CD14-positive monocyte (primary cell): ENCODE measurements around the gene HSPB1. TPM values are rescaled to one million over a fixed set of nuclear protein-coding genes. Genes with fewer than 3 reads are reported as not detected.

ENCODE experiments used
- DNase-seq, 3 donors: peaks; one replicate each; pipeline ENCODE4 v3.0.0-alpha.2; 2011 to 2022
- H2AFZ ChIP-seq: 2 replicates; pipeline ENCODE4 v1.6.0; 2012; ENCODE audit warnings: mild to moderate bottlenecking, low read depth, low read length, inconsistent platforms; ENCODE audit not compliant: insufficient read depth, poor library complexity, severe bottlenecking
- H3K27ac ChIP-seq, 2 donors: 1 replicate in 1 of 2; 2 replicates in 1 of 2; pipeline ENCODE4 v1.5.1; 2012 to 2013; ENCODE audit warnings: low read length in 2 of 2, control low read depth in 1 of 2, inconsistent platforms in 1 of 2, low read depth in 1 of 2, mild to moderate bottlenecking in 1 of 2
- H3K27me3 ChIP-seq, 2 donors: one replicate each; pipeline versions ENCODE4 v1.6.0 to v1.6.1; 2011 to 2013; ENCODE audit warnings: low read length in 2 of 2; ENCODE audit not compliant: control insufficient read depth in 2 of 2, insufficient read depth in 2 of 2
- H3K36me3 ChIP-seq, 2 donors: replicated peaks in 1 of 2; 1 replicate in 1 of 2; 2 replicates in 1 of 2; pipeline versions ENCODE4 v1.5.1 to v1.6.1; 2012 to 2013; ENCODE audit warnings: low read length in 2 of 2, control low read depth in 1 of 2, inconsistent platforms in 1 of 2, mild to moderate bottlenecking in 1 of 2; ENCODE audit not compliant: insufficient read depth in 2 of 2, control insufficient read depth in 1 of 2
- H3K4me1 ChIP-seq, 2 donors: 1 replicate in 1 of 2; 2 replicates in 1 of 2; pipeline versions ENCODE4 v1.5.1 to v1.6.1; 2012 to 2013; ENCODE audit warnings: low read length in 2 of 2, control low read depth in 1 of 2, inconsistent platforms in 1 of 2, mild to moderate bottlenecking in 1 of 2, moderate library complexity in 1 of 2; ENCODE audit not compliant: insufficient read depth in 2 of 2, control insufficient read depth in 1 of 2
- H3K4me2 ChIP-seq: replicated peaks from 2 replicates; pipeline ENCODE3; 2012; ENCODE audit warnings: low read length, moderate library complexity, mild to moderate bottlenecking; ENCODE audit not compliant: poor library complexity, severe bottlenecking; ENCODE audit errors: extremely low read depth
- H3K4me3 ChIP-seq, 3 experiments: fragments of 200-600 bp in 1 of 3; sonication (generic) in 1 of 3; replicated peaks in 1 of 3; 1 replicate in 2 of 3; 2 replicates in 1 of 3; pipeline ENCODE4 v1.5.1; 2011 to 2013; ENCODE audit warnings: low read length in 3 of 3, mild to moderate bottlenecking in 3 of 3, control low read depth in 2 of 3, low read depth in 2 of 3, inconsistent platforms in 1 of 3, moderate library complexity in 1 of 3
- H3K79me2 ChIP-seq: 2 replicates; pipeline ENCODE4 v1.6.0; 2012; ENCODE audit warnings: mild to moderate bottlenecking, control low read depth, inconsistent platforms, low read length, moderate library complexity; ENCODE audit not compliant: insufficient read depth
- H3K9ac ChIP-seq: 2 replicates; pipeline ENCODE4 v1.6.0; 2017; ENCODE audit warnings: low read length, mild to moderate bottlenecking; ENCODE audit not compliant: insufficient read depth, poor library complexity, severe bottlenecking
- H3K9me3 ChIP-seq, 2 donors: replicated peaks in 1 of 2; 1 replicate in 1 of 2; 2 replicates in 1 of 2; pipeline versions ENCODE4 v1.5.1 to v1.6.1; 2012 to 2013; ENCODE audit warnings: low read length in 2 of 2, control low read depth in 1 of 2; ENCODE audit not compliant: control insufficient read depth in 1 of 2, insufficient read depth in 1 of 2
- H4K20me1 ChIP-seq: 2 replicates; pipeline ENCODE4 v1.6.0; 2012; ENCODE audit warnings: mild to moderate bottlenecking, low read length, control low read depth, moderate library complexity; ENCODE audit not compliant: insufficient read depth
- H3K27ac Mint-ChIP-seq, 7 donors: one replicate each; pipeline ENCODE4 v1.8.0; 2020; ENCODE audit warnings: mild to moderate bottlenecking in 7 of 7, mixed read lengths in 7 of 7, moderate library complexity in 6 of 7, inconsistent platforms in 2 of 7
- H3K27me3 Mint-ChIP-seq, 3 donors: one replicate each; pipeline ENCODE4 v1.8.0; 2021 to 2022; ENCODE audit warnings: low read depth in 3 of 3, mild to moderate bottlenecking in 3 of 3, mixed read lengths in 3 of 3, moderate library complexity in 3 of 3, inconsistent platforms in 1 of 3
- H3K36me3 Mint-ChIP-seq, 2 donors: one replicate each; pipeline ENCODE4 v1.8.0; 2020; ENCODE audit warnings: mixed read lengths in 2 of 2, inconsistent platforms in 1 of 2, mild to moderate bottlenecking in 1 of 2
- H3K4me1 Mint-ChIP-seq: one replicate; pipeline ENCODE4 v1.8.0; 2020; ENCODE audit warnings: mild to moderate bottlenecking, mixed read lengths
- H3K4me3 Mint-ChIP-seq, 2 donors: one replicate each; pipeline ENCODE4 v1.8.0; 2020; ENCODE audit warnings: mild to moderate bottlenecking in 2 of 2, mixed read lengths in 2 of 2, moderate library complexity in 1 of 2
- H3K9me3 Mint-ChIP-seq, 7 donors: one replicate each; pipeline ENCODE4 v1.8.0; 2020 to 2022; ENCODE audit warnings: mixed read lengths in 7 of 7, mild to moderate bottlenecking in 6 of 7, moderate library complexity in 6 of 7, inconsistent platforms in 2 of 7
- WGBS: methylation state at CpG from one replicate; pipeline ENCODE4 v1.1.5; 2013; ENCODE audit warnings: missing lambda C conversion rate; ENCODE audit not compliant: insufficient coverage; 5-methylcytosine and 5-hydroxymethylcytosine counted together
- intact Hi-C, 2 donors: fragments of 100-400 bp; cut with micrococcal nuclease; formaldehyde crosslinking; loops; one replicate each; pipeline versions ENCODE4 v1.15.0 to v1.15.1; 2023
- polyA plus RNA-seq, 3 donors: library from polyadenylated mRNA; depleted of rRNA in 1 of 3; unstranded in 2 of 3; stranded (reverse) in 1 of 3; fragments of 300-500 nt in 2 of 3; fragments of >200 nt in 1 of 3; fragmentation: Illumina TruSeq in 2 of 3; gene quantifications; 1 replicate in 2 of 3; 2 replicates in 1 of 3; pipeline ENCODE4 v1.2.3, GENCODE V29; 2012 to 2021
- TF ChIP-seq, protein P1 (sequence below): fragments of 200-600 bp; IDR thresholded peaks from one replicate; pipeline ENCODE4 v1.8.0; 2022; ENCODE audit warnings: antibody characterized with exemption, mild to moderate bottlenecking

Gene HSPB1
- polyA plus RNA-seq, 3 donors = 8.3 to 20.7 (median 8.9) TPM

DNA sequence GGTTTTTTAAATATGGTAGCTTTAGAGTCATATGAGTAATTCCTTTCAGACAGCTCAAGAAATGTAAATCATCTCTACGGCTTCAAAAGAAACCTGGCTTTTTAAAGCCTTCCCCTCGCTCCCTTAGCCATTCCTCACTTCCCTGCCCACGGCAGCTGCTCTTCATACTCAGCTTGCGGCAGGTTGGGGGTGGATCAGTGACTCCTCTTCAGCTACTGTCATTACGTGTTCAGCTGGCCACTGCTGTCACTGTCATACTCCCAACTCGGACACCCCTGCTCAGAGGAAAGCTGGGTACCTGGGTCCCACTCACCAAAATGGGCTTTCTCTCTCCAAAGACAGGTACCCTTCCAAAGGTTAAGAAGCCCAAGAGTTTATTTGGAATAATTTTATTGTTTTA is 49.7 kb downstream of the HSPB1 start:
- Histone ChIP-seq H3K4me3 (no peak overlapping the region), H3K4me1 (peaks cover 23 to 33% of the 10 kb centered on the region in 2 donors), H3K9me3 (no peaks in the 10 kb centered on the region), H3K27me3 (no peaks in the 10 kb centered on the region), H3K9ac (no peak overlapping the region), H4K20me1 (peaks cover 100% of the 10 kb centered on the region), H3K4me2 (no peak overlapping the region), H3K36me3 (peaks cover 25 to 54% of the 10 kb centered on the region in 2 donors), H3K27ac (peak overlapping the region in 1 of 2 donors; percentile 20), H3K79me2 (peaks cover 100% of the 10 kb centered on the region), H2AFZ (no peak overlapping the region)
- DNase-seq = no peak
- Mint-ChIP-seq H3K4me1 (peaks cover 40% of the 10 kb centered on the region), H3K36me3 (peaks cover 32 to 69% of the 10 kb centered on the region in 2 donors), H3K27me3 (peaks cover 0 to 5% (median 0%) of the 10 kb centered on the region in 3 donors), H3K9me3 (no peaks in the 10 kb centered on the region), H3K27ac (peak overlapping the region in 6 of 7 donors; percentile 67 to 88 (median 84)), H3K4me3 (no peak overlapping the region)
- TF ChIP-seq, protein P1, sequence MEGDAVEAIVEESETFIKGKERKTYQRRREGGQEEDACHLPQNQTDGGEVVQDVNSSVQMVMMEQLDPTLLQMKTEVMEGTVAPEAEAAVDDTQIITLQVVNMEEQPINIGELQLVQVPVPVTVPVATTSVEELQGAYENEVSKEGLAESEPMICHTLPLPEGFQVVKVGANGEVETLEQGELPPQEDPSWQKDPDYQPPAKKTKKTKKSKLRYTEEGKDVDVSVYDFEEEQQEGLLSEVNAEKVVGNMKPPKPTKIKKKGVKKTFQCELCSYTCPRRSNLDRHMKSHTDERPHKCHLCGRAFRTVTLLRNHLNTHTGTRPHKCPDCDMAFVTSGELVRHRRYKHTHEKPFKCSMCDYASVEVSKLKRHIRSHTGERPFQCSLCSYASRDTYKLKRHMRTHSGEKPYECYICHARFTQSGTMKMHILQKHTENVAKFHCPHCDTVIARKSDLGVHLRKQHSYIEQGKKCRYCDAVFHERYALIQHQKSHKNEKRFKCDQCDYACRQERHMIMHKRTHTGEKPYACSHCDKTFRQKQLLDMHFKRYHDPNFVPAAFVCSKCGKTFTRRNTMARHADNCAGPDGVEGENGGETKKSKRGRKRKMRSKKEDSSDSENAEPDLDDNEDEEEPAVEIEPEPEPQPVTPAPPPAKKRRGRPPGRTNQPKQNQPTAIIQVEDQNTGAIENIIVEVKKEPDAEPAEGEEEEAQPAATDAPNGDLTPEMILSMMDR = no peak
- 78% methylated on average over 4 of the region's 6 CpGs for WGBS
- intact Hi-C loops = no loop called here

DNA sequence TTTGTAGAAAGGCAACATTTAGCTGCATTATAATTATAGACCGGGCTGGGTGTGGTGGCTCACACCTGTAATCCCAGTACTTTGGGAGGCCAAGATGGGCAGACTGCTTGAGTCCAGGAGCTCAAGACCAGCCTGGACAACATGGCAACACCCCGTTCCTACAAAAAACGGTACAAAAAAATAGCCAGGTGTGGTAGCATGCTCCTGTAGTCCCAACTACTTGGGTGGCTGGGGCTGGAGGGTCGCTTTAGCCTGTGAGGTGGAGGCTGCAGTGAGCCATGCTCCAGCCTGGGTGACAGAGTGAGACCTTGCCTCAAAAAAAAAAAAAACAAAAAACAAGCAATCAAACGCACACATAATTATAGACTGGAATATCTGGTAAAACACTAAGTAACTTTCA is 51.3 kb downstream of the HSPB1 start:
- Mint-ChIP-seq H3K4me3 (no peak overlapping the region), H3K27ac (no peak overlapping the region), H3K4me1 (peaks cover 39% of the 10 kb centered on the region), H3K9me3 (no peaks in the 10 kb centered on the region), H3K36me3 (peaks cover 27 to 55% of the 10 kb centered on the region in 2 donors), H3K27me3 (peaks cover 0 to 5% (median 0%) of the 10 kb centered on the region in 3 donors)
- 100% methylated on average over 1 of the region's 5 CpGs for WGBS
- H3K9me3 ChIP-seq = no peaks in the 10 kb centered on the region
- no peak for DNase-seq
- no peaks in the 10 kb centered on the region for H3K27me3 ChIP-seq
- peaks cover 99% of the 10 kb centered on the region for H4K20me1 ChIP-seq
- intact Hi-C loops = no loop called here
- peaks cover 22 to 39% of the 10 kb centered on the region in 2 donors for H3K36me3 ChIP-seq
- H2AFZ ChIP-seq = no peak overlapping the region
- H3K9ac ChIP-seq = no peak overlapping the region
- no peak overlapping the region for H3K27ac ChIP-seq
- peaks cover 100% of the 10 kb centered on the region for H3K79me2 ChIP-seq
- TF ChIP-seq, protein P1 = no peak
- peaks cover 24 to 32% of the 10 kb centered on the region in 2 donors for H3K4me1 ChIP-seq
- no peak overlapping the region for H3K4me3 ChIP-seq
- H3K4me2 ChIP-seq = no peak overlapping the region

Other genes with a start within 250 kb of the HSPB1 start
- not detected for gene SRRM3, start 100.8 kb upstream of the HSPB1 start, polyA plus RNA-seq
- gene YWHAG, start 56.3 kb downstream of the HSPB1 start, polyA plus RNA-seq = 10 to 100 TPM in 1 of 3 donors, 1 to 10 TPM in 2; 6.9 to 12.2 (median 9.3) TPM
- under 1 TPM; 0.48 to 0.56 (median 0.56) TPM for gene SSC4D, start 107.0 kb downstream of the HSPB1 start, polyA plus RNA-seq
- 10 to 100 TPM in 2 of 3 donors, 1 to 10 TPM in 1; 4.3 to 12.1 (median 10.4) TPM for gene ZP3, start 122.3 kb downstream of the HSPB1 start, polyA plus RNA-seq
- gene DTX2, start 159.0 kb downstream of the HSPB1 start, polyA plus RNA-seq = 10 to 100 TPM; 11.3 to 35.2 (median 20.2) TPM
- gene UPK3B, start 207.9 kb downstream of the HSPB1 start, polyA plus RNA-seq = under 1 TPM in 1 of 3 donors, not detected in 2; 0.33 TPM
- gene SPDYE16, start 240.6 kb downstream of the HSPB1 start, polyA plus RNA-seq = under 1 TPM in 1 of 3 donors, not detected in 2; 0.23 TPM